Hepatocyte (in vitro differentiated cells): ENCODE measurements around the gene NUDT16L1. TPM values are rescaled to one million over a fixed set of nuclear protein-coding genes. Genes with fewer than 3 reads are reported as not detected.

Source experiments
- DNase-seq: peaks from one replicate; pipeline ENCODE4 v3.0.0-alpha.2; 2016; ENCODE audit warnings: low spot score
- H2AFZ ChIP-seq: fragments of 200-600 bp; sonication (generic); 2 replicates; pipeline ENCODE4 v1.6.0; 2016; ENCODE audit warnings: antibody characterized with exemption, mild to moderate bottlenecking
- H3K27ac ChIP-seq: fragments of 200-600 bp; sonication (generic); 2 replicates; pipeline ENCODE4 v1.5.1; 2016; ENCODE audit warnings: mild to moderate bottlenecking
- H3K27me3 ChIP-seq: fragments of 200-600 bp; sonication (generic); 2 replicates; pipeline ENCODE4 v1.6.1; 2016
- H3K36me3 ChIP-seq: fragments of 200-600 bp; sonication (generic); replicated peaks from 2 replicates; pipeline ENCODE4 v1.5.1; 2016; ENCODE audit warnings: low read depth; ENCODE audit not compliant: insufficient read depth
- H3K4me1 ChIP-seq: fragments of 200-600 bp; sonication (generic); 2 replicates; pipeline ENCODE4 v1.5.1; 2016; ENCODE audit warnings: mild to moderate bottlenecking, moderate library complexity; ENCODE audit not compliant: insufficient read depth
- H3K4me2 ChIP-seq: fragments of 200-600 bp; sonication (generic); 2 replicates; pipeline ENCODE4 v1.6.0; 2016
- H3K4me3 ChIP-seq: fragments of 200-600 bp; sonication (generic); 2 replicates; pipeline ENCODE4 v1.5.1; 2016; ENCODE audit warnings: mild to moderate bottlenecking
- H3K79me2 ChIP-seq: fragments of 200-600 bp; sonication (generic); 2 replicates; pipeline ENCODE4 v1.6.0; 2017; ENCODE audit warnings: mild to moderate bottlenecking
- H3K9me2 ChIP-seq: fragments of 200-600 bp; sonication (generic); replicated peaks from 2 replicates; pipeline ENCODE4 v1.6.0; 2017; ENCODE audit warnings: mild to moderate bottlenecking; ENCODE audit not compliant: insufficient read depth
- H3K9me3 ChIP-seq: fragments of 200-600 bp; sonication (generic); 2 replicates; pipeline ENCODE4 v1.5.1; 2016; ENCODE audit warnings: low read depth, mild to moderate bottlenecking
- H4K20me1 ChIP-seq: fragments of 200-600 bp; sonication (generic); 2 replicates; pipeline ENCODE4 v1.6.0; 2016; ENCODE audit warnings: mild to moderate bottlenecking; ENCODE audit not compliant: insufficient read depth, poor library complexity, severe bottlenecking
- CTCF ChIP-seq: fragments of 200-600 bp; sonication (generic); IDR thresholded peaks from 2 replicates; pipeline ENCODE4 v1.5.1; 2016; ENCODE audit warnings: antibody characterized with exemption, mild to moderate bottlenecking; ENCODE audit not compliant: poor library complexity
- EZH2 ChIP-seq: fragments of 200-600 bp; sonication (generic); IDR thresholded peaks from 2 replicates; pipeline ENCODE4 v1.6.1; 2016; ENCODE audit warnings: antibody characterized with exemption, mild to moderate bottlenecking, borderline replicate concordance
- EZH2phosphoT487 ChIP-seq: fragments of 200-600 bp; sonication (generic); IDR thresholded peaks from one replicate; pipeline ENCODE4 v1.6.1; 2018; ENCODE audit warnings: antibody characterized with exemption, mild to moderate bottlenecking, low read depth, moderate library complexity; ENCODE audit not compliant: unreplicated experiment, severe bottlenecking
- WGBS: methylation state at CpG from one replicate; pipeline ENCODE4 v1.1.6; 2016; ENCODE audit warnings: low lambda C conversion rate; ENCODE audit errors: missing lambda C conversion rate; 5-methylcytosine and 5-hydroxymethylcytosine counted together
- polyA plus RNA-seq: library from polyadenylated mRNA; unstranded; fragments of >200 nt; fragmentation: Nextera tagmentation; extraction: Ambion mirVana; gene quantifications from 2 replicates; pipeline ENCODE4 v1.2.1, GENCODE V29; 2016
- total RNA-seq: library from RNA; depleted of rRNA; stranded (reverse); fragments of >200 nt; gene quantifications from 2 replicates; pipeline ENCODE4 v1.2.3, GENCODE V29; 2014

NUDT16L1 gene
- total and polyA plus RNA-seq, 2 experiments from 2014 or later: 54.8 to 80.5 TPM

GRCh38 chr16:4677994-4678393 is 15.4 kb upstream of the NUDT16L1 start:
- H3K4me1 ChIP-seq: no peaks in the 10 kb centered on the region
- no peaks in the 10 kb centered on the region for H4K20me1 ChIP-seq
- no peak for DNase-seq
- H3K4me2 ChIP-seq: no peak overlapping the region
- no peak overlapping the region for H3K4me3 ChIP-seq
- WGBS: 99% methylated on average over 9 of the region's 9 CpGs
- no peaks in the 10 kb centered on the region for H3K36me3 ChIP-seq
- no peak overlapping the region for H3K27ac ChIP-seq
- H3K27me3 ChIP-seq: no peaks in the 10 kb centered on the region
- H2AFZ ChIP-seq: no peak overlapping the region
- peaks cover 4% of the 10 kb centered on the region for H3K79me2 ChIP-seq
- TF ChIP-seq EZH2phosphoT487: no peak
- no peak for TF ChIP-seq CTCF
- TF ChIP-seq EZH2: no peak
- H3K9me2 ChIP-seq: no peaks in the 10 kb centered on the region
- H3K9me3 ChIP-seq: no peaks in the 10 kb centered on the region

- Histone ChIP-seq H3K27me3 (no peaks in the 10 kb centered on the region), H3K9me3 (no peaks in the 10 kb centered on the region), H3K4me1 (no peaks in the 10 kb centered on the region), H3K36me3 (no peaks in the 10 kb centered on the region), H3K4me3 (no peak overlapping the region), H3K27ac (no peak overlapping the region), H3K79me2 (peaks cover 4% of the 10 kb centered on the region), H3K9me2 (no peaks in the 10 kb centered on the region), H4K20me1 (no peaks in the 10 kb centered on the region), H3K4me2 (no peak overlapping the region), H2AFZ (no peak overlapping the region)
- 90% methylated on average over 6 of the region's 6 CpGs for WGBS
- TF ChIP-seq EZH2phosphoT487 (no peak), CTCF (no peak), EZH2 (no peak)
- no peak for DNase-seq
Observed at GRCh38 chr16:4678596-4678995, 14.8 kb upstream of the NUDT16L1 start.

GRCh38 chr16:4679156-4679849 is 14.1 kb upstream of the NUDT16L1 start:
- H3K36me3 ChIP-seq: no peaks in the 10 kb centered on the region

More at GRCh38 chr16:4679156-4679849, 14.1 kb upstream of the NUDT16L1 start:
- no peak for DNase-seq
- Histone ChIP-seq H3K27ac (no peak overlapping the region), H3K9me3 (no peaks in the 10 kb centered on the region), H3K4me2 (no peak overlapping the region), H3K4me1 (no peaks in the 10 kb centered on the region), H4K20me1 (no peaks in the 10 kb centered on the region), H3K79me2 (peaks cover 4% of the 10 kb centered on the region), H3K9me2 (no peaks in the 10 kb centered on the region), H3K27me3 (no peaks in the 10 kb centered on the region), H2AFZ (no peak overlapping the region), H3K4me3 (no peak overlapping the region)
- 74% methylated on average over 20 of the region's 20 CpGs for WGBS
- TF ChIP-seq EZH2 (no peak), EZH2phosphoT487 (no peak), CTCF (no peak)
